Endodermal cell (in vitro differentiated cells): ENCODE data around the gene PHLPP1. TPM values are rescaled to one million over a fixed set of nuclear protein-coding genes. Genes with fewer than 3 reads are reported as not detected.

Experiments used
- DNase-seq: peaks from one replicate; pipeline ENCODE4 v3.0.0-alpha.2; 2017
- H3K27ac ChIP-seq: 2 replicates; pipeline ENCODE4 v1.5.1; 2013; ENCODE audit warnings: mild to moderate bottlenecking, low read depth, low read length, moderate library complexity
- H3K27me3 ChIP-seq: 2 replicates; pipeline ENCODE4 v1.6.1; 2013; ENCODE audit warnings: mild to moderate bottlenecking, low read length, moderate library complexity; ENCODE audit not compliant: insufficient read depth, control insufficient read depth, poor library complexity, severe bottlenecking
- H3K36me3 ChIP-seq: 2 replicates; pipeline ENCODE4 v1.7.0; 2013; ENCODE audit warnings: mild to moderate bottlenecking, low read length, moderate library complexity; ENCODE audit not compliant: control insufficient read depth, insufficient read depth
- H3K4me1 ChIP-seq: one replicate; pipeline ENCODE4 v1.7.0; 2013; ENCODE audit warnings: low read length; ENCODE audit not compliant: control insufficient read depth, insufficient read depth
- H3K4me3 ChIP-seq: 2 replicates; pipeline ENCODE4 v1.5.1; 2013; ENCODE audit warnings: mild to moderate bottlenecking, low read length, moderate library complexity
- H3K9ac ChIP-seq: 2 replicates; pipeline ENCODE4 v1.6.1; 2013; ENCODE audit warnings: mild to moderate bottlenecking, low read length, moderate library complexity; ENCODE audit not compliant: poor library complexity, severe bottlenecking; ENCODE audit errors: extremely low read depth
- H3K9me3 ChIP-seq: 2 replicates; pipeline ENCODE4 v1.6.1; 2013; ENCODE audit warnings: mild to moderate bottlenecking, low read length, moderate library complexity; ENCODE audit not compliant: control insufficient read depth
- H3K27ac Mint-ChIP-seq: 2 replicates; pipeline ENCODE4 v1.8.0; 2020; ENCODE audit warnings: mixed read lengths
- H3K27me3 Mint-ChIP-seq: 2 replicates; pipeline ENCODE4 v1.8.0; 2021; ENCODE audit warnings: mild to moderate bottlenecking, mixed read lengths; ENCODE audit not compliant: insufficient read depth
- H3K36me3 Mint-ChIP-seq: 2 replicates; pipeline ENCODE4 v1.8.0; 2020; ENCODE audit warnings: low read depth, mixed read lengths
- H3K4me1 Mint-ChIP-seq: 2 replicates; pipeline ENCODE4 v1.8.0; 2020; ENCODE audit warnings: mixed read lengths
- H3K4me3 Mint-ChIP-seq: 2 replicates; pipeline ENCODE4 v1.8.0; 2020; ENCODE audit warnings: mild to moderate bottlenecking, moderate library complexity, mixed read lengths
- H3K9me3 Mint-ChIP-seq: 2 replicates; pipeline ENCODE4 v1.8.0; 2020; ENCODE audit warnings: mild to moderate bottlenecking, mixed read lengths
- WGBS, 2 experiments: methylation state at CpG; one replicate each; pipeline versions ENCODE4 v1.1.5 to v1.1.7; 2013; ENCODE audit warnings: missing lambda C conversion rate in 2 of 2, mixed read lengths in 1 of 2; ENCODE audit not compliant: insufficient coverage in 1 of 2, insufficient read length in 1 of 2; 5-methylcytosine and 5-hydroxymethylcytosine counted together
- total RNA-seq, 2 donors: library from RNA; stranded (reverse); fragmentation: NEBNext Ultra II Directional in 1 of 2; extraction: Animal tissue kit (Norgen Biotek cat#: 25700) in 1 of 2; gene quantifications; 2 replicates in 1 of 2; 3 replicates in 1 of 2; pipeline ENCODE4 v1.2.1, GENCODE V29; 2021
- TF ChIP-seq, protein P1 (sequence below): fragments of 200-600 bp; sonication (generic); conservative IDR thresholded peaks from 2 replicates; pipeline ENCODE4 v1.5.0; 2021; ENCODE audit warnings: antibody characterized with exemption, mild to moderate bottlenecking

Gene PHLPP1
- total RNA-seq, 2 donors from 2014 or later = 19.8 to 28.1 TPM

GRCh38 chr18:63028380-63028779, 313.0 kb downstream of the PHLPP1 start:
- Histone ChIP-seq H3K4me3 (no peak overlapping the region), H3K36me3 (no peaks in the 10 kb centered on the region), H3K9ac (no peak overlapping the region), H3K27ac (no peak overlapping the region), H3K27me3 (no peaks in the 10 kb centered on the region), H3K9me3 (no peaks in the 10 kb centered on the region), H3K4me1 (no peaks in the 10 kb centered on the region)
- peaks cover 4% of the 10 kb centered on the region for H3K4me1 Mint-ChIP-seq
- DNase-seq = no peak
- H3K9me3 Mint-ChIP-seq = no peaks in the 10 kb centered on the region
- 91% methylated on average over 2 of the region's 2 CpGs; no CpG with 5 or more reads in 1 of the 2 experiments for WGBS, 2 experiments
- peaks cover 4% of the 10 kb centered on the region for H3K27me3 Mint-ChIP-seq
- no peak overlapping the region for H3K27ac Mint-ChIP-seq
- no peak overlapping the region for H3K4me3 Mint-ChIP-seq
- TF ChIP-seq, protein P1, sequence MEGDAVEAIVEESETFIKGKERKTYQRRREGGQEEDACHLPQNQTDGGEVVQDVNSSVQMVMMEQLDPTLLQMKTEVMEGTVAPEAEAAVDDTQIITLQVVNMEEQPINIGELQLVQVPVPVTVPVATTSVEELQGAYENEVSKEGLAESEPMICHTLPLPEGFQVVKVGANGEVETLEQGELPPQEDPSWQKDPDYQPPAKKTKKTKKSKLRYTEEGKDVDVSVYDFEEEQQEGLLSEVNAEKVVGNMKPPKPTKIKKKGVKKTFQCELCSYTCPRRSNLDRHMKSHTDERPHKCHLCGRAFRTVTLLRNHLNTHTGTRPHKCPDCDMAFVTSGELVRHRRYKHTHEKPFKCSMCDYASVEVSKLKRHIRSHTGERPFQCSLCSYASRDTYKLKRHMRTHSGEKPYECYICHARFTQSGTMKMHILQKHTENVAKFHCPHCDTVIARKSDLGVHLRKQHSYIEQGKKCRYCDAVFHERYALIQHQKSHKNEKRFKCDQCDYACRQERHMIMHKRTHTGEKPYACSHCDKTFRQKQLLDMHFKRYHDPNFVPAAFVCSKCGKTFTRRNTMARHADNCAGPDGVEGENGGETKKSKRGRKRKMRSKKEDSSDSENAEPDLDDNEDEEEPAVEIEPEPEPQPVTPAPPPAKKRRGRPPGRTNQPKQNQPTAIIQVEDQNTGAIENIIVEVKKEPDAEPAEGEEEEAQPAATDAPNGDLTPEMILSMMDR = no peak
- no peaks in the 10 kb centered on the region for H3K36me3 Mint-ChIP-seq

Other genes starting within 250 kb of the PHLPP1 start
- 10 to 100 TPM; 14.4 to 16.9 TPM for gene ZCCHC2, start 192.5 kb upstream of the PHLPP1 start, total RNA-seq